ENCODE measurements around the gene IL32.

IL32 gene

DNA sequence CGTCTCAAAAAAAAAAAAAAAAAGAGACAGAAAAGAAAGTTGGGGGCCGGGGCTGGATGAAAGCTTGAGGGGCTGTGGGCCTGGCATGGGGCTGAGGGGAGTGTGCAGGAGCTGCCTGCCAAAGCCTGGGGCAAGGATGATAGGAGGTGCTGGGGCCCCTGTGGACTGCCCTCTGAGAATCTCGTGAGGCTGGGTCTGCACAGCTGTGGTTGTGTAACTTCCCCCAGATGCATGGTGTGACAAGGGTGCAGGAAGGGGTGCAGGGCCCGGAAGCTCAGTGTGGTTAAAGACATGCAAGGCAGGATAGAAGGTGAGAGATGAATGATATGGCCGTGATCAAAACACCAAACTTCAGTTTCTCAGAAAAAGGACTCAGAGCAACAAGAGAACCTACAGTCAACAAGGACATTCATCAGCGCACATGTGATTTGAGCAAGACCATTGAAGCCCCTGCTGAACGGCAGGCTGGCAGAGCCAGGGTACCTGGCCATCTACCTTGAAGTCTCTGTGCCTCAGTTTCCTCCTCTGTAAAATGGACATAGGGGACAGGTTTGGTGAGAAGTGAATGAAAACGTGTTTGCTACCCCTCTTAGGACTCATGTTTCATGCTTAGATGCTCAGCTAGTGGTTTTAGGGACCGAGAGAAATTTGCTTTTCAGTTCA, 9.6 kb downstream of the IL32 start:
- no peak overlapping the region for H3K4me3 ChIP-seq (ENCODE audit: low read depth, low read length)
- H3K36me3 ChIP-seq (ENCODE audit: control insufficient read depth in 2 of 2, insufficient read depth in 1 of 2, low read length in 2 of 2), result no peaks in the 10 kb centered on the region
- no peak overlapping the region for H3K27ac ChIP-seq (ENCODE audit: extremely low read depth, low read depth, low read length)
- ChIA-PET POLR2A (interaction anchor here (1.1 kb wide), 1 partner anchor 54 kb away, joined by 4 read pairs; no protein-coding TSS in a partner anchor), CTCF (interaction anchor here (1.1 to 1.7 kb wide), 4 partner anchors 9 to 55 kb away, joined by 3 to 6 read pairs (median 3); no protein-coding TSS in a partner anchor)
- H3K9me3 ChIP-seq (ENCODE audit: control insufficient read depth, insufficient read depth, low read depth, low read length), result no peaks in the 10 kb centered on the region
- TF ChIP-seq ZNF473 (tag by site-specific recombination; IDR thresholded peaks at IDR 0.05) (no peak), ZNF585B (tag by site-specific recombination; IDR thresholded peaks at IDR 0.05) (no peak), ZNF530 (tag by site-specific recombination; IDR thresholded peaks at IDR 0.05; ENCODE audit: low read depth) (no peak), ZNF202 (tag by site-specific recombination; IDR thresholded peaks at IDR 0.05; ENCODE audit: borderline replicate concordance) (no peak), ZBTB1 (tag by site-specific recombination; IDR thresholded peaks at IDR 0.05) (no peak), ZNF133 (tag by site-specific recombination; IDR thresholded peaks at IDR 0.05) (no peak), KLF9 (tag by site-specific recombination; IDR thresholded peaks at IDR 0.05; ENCODE audit: low read depth) (no peak), ZNF558 (tag by site-specific recombination; IDR thresholded peaks at IDR 0.05) (no peak), ZBTB48 (tag by site-specific recombination; IDR thresholded peaks at IDR 0.05) (no peak), ZNF423 (tag by site-specific recombination; IDR thresholded peaks at IDR 0.05) (no peak), ZNF610 (tag by site-specific recombination; IDR thresholded peaks at IDR 0.05; ENCODE audit: borderline replicate concordance) (no peak), ZNF19 (tag by site-specific recombination; IDR thresholded peaks at IDR 0.05; ENCODE audit: low read depth) (no peak), ZNF157 (tag by site-specific recombination; IDR thresholded peaks at IDR 0.05) (no peak), ZNF221 (tag by site-specific recombination; IDR thresholded peaks at IDR 0.05; ENCODE audit: borderline replicate concordance) (no peak)
- TF ChIP-seq, protein P1, sequence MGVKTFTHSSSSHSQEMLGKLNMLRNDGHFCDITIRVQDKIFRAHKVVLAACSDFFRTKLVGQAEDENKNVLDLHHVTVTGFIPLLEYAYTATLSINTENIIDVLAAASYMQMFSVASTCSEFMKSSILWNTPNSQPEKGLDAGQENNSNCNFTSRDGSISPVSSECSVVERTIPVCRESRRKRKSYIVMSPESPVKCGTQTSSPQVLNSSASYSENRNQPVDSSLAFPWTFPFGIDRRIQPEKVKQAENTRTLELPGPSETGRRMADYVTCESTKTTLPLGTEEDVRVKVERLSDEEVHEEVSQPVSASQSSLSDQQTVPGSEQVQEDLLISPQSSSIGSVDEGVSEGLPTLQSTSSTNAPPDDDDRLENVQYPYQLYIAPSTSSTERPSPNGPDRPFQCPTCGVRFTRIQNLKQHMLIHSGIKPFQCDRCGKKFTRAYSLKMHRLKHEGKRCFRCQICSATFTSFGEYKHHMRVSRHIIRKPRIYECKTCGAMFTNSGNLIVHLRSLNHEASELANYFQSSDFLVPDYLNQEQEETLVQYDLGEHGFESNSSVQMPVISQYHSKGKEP (tag by site-specific recombination; IDR thresholded peaks at IDR 0.05), result no peak
- TF ChIP-seq, protein P2, sequence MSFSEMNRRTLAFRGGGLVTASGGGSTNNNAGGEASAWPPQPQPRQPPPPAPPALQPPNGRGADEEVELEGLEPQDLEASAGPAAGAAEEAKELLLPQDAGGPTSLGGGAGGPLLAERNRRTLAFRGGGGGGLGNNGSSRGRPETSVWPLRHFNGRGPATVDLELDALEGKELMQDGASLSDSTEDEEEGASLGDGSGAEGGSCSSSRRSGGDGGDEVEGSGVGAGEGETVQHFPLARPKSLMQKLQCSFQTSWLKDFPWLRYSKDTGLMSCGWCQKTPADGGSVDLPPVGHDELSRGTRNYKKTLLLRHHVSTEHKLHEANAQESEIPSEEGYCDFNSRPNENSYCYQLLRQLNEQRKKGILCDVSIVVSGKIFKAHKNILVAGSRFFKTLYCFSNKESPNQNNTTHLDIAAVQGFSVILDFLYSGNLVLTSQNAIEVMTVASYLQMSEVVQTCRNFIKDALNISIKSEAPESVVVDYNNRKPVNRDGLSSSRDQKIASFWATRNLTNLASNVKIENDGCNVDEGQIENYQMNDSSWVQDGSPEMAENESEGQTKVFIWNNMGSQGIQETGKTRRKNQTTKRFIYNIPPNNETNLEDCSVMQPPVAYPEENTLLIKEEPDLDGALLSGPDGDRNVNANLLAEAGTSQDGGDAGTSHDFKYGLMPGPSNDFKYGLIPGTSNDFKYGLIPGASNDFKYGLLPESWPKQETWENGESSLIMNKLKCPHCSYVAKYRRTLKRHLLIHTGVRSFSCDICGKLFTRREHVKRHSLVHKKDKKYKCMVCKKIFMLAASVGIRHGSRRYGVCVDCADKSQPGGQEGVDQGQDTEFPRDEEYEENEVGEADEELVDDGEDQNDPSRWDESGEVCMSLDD (tag by site-specific recombination; IDR thresholded peaks at IDR 0.05), result no peak
- TF ChIP-seq, protein P3, sequence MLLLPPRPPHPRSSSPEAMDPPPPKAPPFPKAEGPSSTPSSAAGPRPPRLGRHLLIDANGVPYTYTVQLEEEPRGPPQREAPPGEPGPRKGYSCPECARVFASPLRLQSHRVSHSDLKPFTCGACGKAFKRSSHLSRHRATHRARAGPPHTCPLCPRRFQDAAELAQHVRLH (tag by site-specific recombination; IDR thresholded peaks at IDR 0.05), result no peak
- TF ChIP-seq, protein P4, sequence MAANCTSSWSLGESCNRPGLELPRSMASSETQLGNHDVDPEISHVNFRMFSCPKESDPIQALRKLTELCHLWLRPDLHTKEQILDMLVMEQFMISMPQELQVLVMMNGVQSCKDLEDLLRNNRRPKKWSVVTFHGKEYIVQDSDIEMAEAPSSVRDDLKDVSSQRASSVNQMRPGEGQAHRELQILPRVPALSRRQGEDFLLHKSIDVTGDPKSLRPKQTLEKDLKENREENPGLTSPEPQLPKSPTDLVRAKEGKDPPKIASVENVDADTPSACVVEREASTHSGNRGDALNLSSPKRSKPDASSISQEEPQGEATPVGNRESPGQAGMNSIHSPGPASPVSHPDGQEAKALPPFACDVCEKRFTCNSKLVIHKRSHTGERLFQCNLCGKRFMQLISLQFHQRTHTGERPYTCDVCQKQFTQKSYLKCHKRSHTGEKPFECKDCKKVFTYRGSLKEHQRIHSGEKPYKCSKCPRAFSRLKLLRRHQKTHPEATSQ (tag by site-specific recombination; IDR thresholded peaks at IDR 0.05), result no peak
- TF ChIP-seq, protein P5, sequence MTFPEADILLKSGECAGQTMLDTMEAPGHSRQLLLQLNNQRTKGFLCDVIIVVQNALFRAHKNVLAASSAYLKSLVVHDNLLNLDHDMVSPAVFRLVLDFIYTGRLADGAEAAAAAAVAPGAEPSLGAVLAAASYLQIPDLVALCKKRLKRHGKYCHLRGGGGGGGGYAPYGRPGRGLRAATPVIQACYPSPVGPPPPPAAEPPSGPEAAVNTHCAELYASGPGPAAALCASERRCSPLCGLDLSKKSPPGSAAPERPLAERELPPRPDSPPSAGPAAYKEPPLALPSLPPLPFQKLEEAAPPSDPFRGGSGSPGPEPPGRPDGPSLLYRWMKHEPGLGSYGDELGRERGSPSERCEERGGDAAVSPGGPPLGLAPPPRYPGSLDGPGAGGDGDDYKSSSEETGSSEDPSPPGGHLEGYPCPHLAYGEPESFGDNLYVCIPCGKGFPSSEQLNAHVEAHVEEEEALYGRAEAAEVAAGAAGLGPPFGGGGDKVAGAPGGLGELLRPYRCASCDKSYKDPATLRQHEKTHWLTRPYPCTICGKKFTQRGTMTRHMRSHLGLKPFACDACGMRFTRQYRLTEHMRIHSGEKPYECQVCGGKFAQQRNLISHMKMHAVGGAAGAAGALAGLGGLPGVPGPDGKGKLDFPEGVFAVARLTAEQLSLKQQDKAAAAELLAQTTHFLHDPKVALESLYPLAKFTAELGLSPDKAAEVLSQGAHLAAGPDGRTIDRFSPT (tag by site-specific recombination; IDR thresholded peaks at IDR 0.05), result no peak
- H3K4me1 ChIP-seq (ENCODE audit: control insufficient read depth, insufficient read depth, low read length), result no peaks in the 10 kb centered on the region

Measured in HEK293 (cell line).